GM19240 (cell line): ENCODE results near the gene MACROD2.

Source experiments
- DNase-seq: peaks from one replicate; pipeline ENCODE4 v3.0.0; 2011; ENCODE audit warnings: low spot score; ENCODE audit not compliant: insufficient read length

The MACROD2 gene

DNA sequence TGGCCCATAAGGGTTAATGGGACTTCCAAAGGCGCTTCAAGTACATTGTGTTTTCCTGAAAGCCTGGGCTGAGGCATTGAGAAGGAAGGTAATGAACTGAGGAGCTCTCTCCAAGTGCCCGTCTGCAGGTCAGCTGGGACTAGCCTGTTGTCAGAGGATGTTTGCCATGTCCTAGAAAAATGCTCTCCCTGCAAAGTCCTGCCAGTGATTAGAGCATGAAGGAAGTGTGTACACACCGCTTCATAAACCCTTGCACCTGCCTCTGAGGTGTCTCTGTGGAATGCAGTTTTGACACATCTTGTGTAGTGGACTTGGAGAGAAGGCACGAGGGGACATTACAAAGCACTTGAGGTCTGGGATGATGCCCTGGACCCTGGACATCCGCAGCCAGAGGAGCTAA lies 2071.3 kb downstream of the MACROD2 start:
- DNase-seq: no peak

GRCh38 chr20:16069389-16070010 lies 2074.2 kb downstream of the MACROD2 start:
- DNase-seq: no peak

GRCh38 chr20:16072220-16072619 lies 2076.9 kb downstream of the MACROD2 start:
- no peak for DNase-seq

GRCh38 chr20:16078172-16078898 lies 2083.0 kb downstream of the MACROD2 start:
- no peak for DNase-seq

- no peak for DNase-seq
Measured at GRCh38 chr20:16081421-16081820, 2086.1 kb downstream of the MACROD2 start.

GRCh38 chr20:16082051-16082550 lies 2086.8 kb downstream of the MACROD2 start:
- no peak for DNase-seq

GRCh38 chr20:16083639-16084280 lies 2088.4 kb downstream of the MACROD2 start:
- DNase-seq: no peak

GRCh38 chr20:16095226-16095625 lies 2099.9 kb downstream of the MACROD2 start:
- no peak for DNase-seq

DNA sequence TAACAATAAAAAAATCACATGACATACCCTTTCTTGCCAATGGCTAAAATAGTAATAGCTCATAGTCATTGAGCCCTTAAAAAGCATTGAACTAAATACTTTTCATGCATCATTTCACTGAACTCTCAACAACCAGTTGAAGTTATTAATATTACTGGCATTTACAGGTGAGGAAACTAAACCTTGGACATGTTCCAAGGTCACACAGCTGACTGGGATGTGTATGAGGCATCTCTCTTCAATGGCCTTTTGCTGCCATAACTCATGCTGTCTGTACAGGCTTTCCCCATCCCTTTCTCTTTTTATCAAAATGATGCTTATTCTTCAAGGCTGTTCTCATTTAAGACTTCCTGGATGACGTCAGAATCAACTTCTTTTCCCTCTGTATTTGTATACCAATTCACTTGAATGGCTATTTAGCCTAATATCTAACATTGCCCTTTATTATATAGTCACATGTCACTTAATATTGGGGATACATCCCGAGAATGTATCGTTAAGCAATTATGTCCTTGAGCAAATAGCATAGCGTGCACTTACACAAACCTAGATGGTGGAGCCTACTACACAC lies 2101.5 kb downstream of the MACROD2 start:
- DNase-seq: no peak

GRCh38 chr20:16097788-16098187 lies 2102.5 kb downstream of the MACROD2 start:
- DNase-seq: no peak

DNA sequence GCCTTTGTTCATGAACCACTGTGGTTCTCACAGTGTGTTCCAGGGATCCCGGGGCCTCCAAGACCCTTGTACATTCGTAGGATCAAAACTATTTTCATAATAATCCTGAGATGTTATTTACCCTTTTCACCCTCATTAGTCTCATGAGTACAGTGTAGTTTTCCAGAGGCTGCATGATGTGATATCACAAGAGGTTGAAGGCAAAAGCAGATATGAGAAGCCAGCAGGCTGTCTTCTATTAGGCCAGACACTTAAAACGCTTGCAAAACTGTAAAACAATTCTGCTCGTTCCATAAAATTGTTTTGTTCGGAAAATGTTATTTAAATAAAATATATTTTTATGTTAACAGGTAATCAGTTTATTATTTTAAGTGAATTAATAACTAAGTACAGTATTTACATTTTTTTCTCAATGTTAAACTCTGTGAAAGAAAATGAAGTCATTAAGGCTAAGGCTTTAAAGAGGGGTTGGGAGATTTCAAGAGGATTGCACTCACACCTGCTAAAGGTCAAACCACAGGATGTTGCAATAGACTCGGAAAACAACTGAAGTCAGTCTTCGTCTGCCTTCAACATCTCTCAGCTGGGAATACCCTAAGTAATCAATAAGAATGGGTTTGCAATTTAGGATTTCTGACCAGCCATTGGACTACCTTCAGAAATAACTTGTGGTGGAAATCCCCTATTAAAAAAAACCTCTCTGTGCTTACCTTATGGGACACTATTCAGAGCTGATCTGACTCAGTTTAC lies 2103.7 kb downstream of the MACROD2 start:
- DNase-seq: no peak

DNA sequence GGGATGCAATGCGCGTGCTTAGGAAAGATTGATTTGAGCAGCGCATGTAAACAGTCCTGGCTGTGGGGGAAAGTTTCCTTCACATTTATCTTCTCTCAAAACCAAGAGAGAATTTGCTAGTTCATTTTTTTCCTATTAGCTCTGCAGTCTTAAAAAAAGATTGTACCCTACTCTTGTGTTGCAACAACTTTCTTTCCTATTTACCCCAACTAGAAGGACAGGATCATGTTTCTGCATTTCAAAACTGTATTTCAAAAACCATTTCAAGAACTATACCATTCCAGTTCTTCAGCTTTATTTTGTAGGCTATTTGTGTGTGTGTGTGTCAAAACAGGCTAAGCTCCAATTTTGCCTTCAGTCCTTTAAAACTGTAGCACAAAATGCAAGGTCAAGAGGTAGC lies 2104.8 kb downstream of the MACROD2 start:
- DNase-seq: no peak

- no peak for DNase-seq
Measured at GRCh38 chr20:16100767-16101166, 2105.5 kb downstream of the MACROD2 start.
